ENCODE results near the gene FEN1. TPM values are rescaled to one million over a fixed set of nuclear protein-coding genes. Genes with fewer than 3 reads are reported as not detected.

The FEN1 gene, protein sequence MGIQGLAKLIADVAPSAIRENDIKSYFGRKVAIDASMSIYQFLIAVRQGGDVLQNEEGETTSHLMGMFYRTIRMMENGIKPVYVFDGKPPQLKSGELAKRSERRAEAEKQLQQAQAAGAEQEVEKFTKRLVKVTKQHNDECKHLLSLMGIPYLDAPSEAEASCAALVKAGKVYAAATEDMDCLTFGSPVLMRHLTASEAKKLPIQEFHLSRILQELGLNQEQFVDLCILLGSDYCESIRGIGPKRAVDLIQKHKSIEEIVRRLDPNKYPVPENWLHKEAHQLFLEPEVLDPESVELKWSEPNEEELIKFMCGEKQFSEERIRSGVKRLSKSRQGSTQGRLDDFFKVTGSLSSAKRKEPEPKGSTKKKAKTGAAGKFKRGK
- total RNA-seq = 20.6 and 42.4 TPM in 2 replicates

DNA sequence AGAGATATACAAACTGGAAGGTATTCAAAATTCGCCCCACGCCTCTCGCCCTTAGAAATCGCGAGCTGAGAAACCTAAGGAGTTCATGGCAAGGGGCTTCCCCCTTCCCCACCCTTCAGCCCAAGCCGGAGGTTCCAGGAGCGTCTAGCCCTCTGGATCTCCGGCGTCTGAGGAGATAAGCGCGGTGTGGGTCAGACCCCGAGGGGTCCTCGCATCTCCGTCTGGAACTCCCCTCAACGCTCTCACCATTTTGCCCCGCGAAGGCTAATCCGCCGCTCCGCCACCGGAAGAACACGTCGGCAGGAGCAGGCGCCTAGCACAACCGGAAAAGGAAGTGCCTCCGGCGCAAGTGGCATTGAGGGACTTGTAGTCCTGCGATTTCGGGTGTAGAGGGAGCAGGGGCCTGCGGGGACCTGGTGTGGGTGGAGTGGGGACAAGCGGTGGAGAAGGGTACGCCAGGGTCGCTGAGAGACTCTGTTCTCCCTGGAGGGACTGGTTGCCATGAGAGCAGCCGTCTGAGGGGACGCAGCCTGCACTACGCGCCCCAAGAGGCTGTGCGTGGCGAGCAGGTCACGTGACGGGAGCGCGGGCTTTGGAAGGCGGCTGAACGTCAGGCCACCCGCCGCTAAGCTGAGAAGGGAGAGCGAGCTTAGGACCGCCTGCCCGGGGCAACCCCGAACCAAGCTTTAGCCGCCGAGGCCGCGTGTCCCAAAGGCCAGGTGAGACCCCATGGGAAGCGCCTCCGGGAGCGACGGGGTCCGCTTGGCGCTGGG, at the start of gene FEN1, which contains the start of gene TMEM258:
Gene FEN1 (plus strand): TSS at position 602 of the 773 bp plus-strand sequence. CDS start 2,451 bp downstream, outside the sequence.
Gene TMEM258 (minus strand): TSS at position 290 of the 773 bp plus-strand sequence. CDS start 41 bp downstream, at position 249.

GRCh38 chr11:61752117-61752924, 40.4 kb upstream of the FEN1 start, which contains the start of gene MYRF:
MYRF (plus strand) TSS chr11:61752636; CDS start chr11:61752745, 109 bp downstream.

GRCh38 chr11:61816736-61817455, 24.2 kb downstream of the FEN1 start, which contains the start of gene FADS1:
FADS1 (minus strand) TSS chr11:61817003; CDS start chr11:61816929, 74 bp downstream.

DNA sequence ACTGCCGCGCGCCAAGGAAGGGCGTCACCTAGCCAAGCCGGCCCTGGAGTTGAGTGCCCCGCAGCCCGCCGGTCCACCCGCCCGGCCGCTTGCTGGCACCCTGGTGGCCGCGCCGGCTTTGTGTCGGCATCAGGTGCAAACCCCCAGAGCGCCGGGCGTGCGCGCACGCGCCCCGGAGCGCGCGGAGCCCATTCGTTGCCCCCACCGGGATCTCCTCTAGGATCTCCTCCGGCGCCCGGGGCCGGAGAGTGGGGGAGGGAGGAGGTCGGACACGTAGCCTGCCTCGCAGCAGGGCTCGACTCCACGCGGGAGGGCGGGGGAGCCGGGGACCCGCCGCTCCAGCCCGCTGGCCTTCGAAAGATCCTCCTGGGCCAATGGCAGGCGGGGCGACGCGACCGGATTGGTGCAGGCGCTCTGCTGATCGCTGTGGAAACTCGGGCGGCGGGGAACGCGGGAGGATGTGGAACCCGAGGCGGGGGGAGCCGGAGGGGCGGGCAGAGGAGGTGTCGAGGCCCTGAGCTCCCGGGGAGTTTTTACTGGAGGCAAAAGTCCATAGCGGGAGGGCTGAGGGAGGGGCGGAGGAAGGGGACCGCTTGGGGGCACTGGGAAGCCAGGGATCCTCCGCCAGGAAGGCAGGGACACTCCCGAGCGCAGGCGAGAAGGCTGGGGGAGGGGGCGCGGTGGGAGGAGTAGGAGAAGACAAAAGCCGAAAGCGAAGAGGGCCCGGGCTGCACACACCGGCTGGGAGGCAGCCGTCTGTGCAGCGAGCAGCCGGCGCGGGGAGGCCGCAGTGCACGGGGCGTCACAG, 35.1 kb downstream of the FEN1 start, which contains the start of gene FADS2:
Gene FADS2 (plus strand): TSS at position 730 of the 808 bp plus-strand sequence. CDS start 91 bp downstream, outside the sequence.

Other genes starting within 250 kb of the FEN1 start
- 7.4 and 11.0 TPM in 2 replicates for gene SYT7, start 211.8 kb upstream of the FEN1 start, total RNA-seq
- gene DAGLA, start 112.5 kb upstream of the FEN1 start, total RNA-seq = 2.2 and 3.1 TPM in 2 replicates
- gene MYRF, start 40.3 kb upstream of the FEN1 start, total RNA-seq = under 0.01 and 0.20 TPM in 2 replicates
- gene TMEM258, start 312 bp upstream of the FEN1 start, total RNA-seq = 63.5 and 68.0 TPM in 2 replicates
- 182 and 244 TPM in 2 replicates for gene FADS1, start 24.1 kb downstream of the FEN1 start, total RNA-seq
- 433 and 519 TPM in 2 replicates for gene FADS2, start 35.4 kb downstream of the FEN1 start, total RNA-seq
- 68.6 and 77.2 TPM in 2 replicates for gene FADS3, start 98.6 kb downstream of the FEN1 start, total RNA-seq
- 13.5 and 16.5 TPM in 2 replicates for gene RAB3IL1, start 124.7 kb downstream of the FEN1 start, total RNA-seq
- gene BEST1, start 157.4 kb downstream of the FEN1 start, total RNA-seq = 4.1 and 4.8 TPM in 2 replicates
- gene FTH1, start 174.7 kb downstream of the FEN1 start, total RNA-seq = 467 and 961 TPM in 2 replicates

All from subcutaneous preadipocyte (primary cell).